ENCODE results near the gene CFDP1.
A peak's percentile ranks its signal among the peaks of the same experiment; 100 is the strongest.

The CFDP1 gene

DNA sequence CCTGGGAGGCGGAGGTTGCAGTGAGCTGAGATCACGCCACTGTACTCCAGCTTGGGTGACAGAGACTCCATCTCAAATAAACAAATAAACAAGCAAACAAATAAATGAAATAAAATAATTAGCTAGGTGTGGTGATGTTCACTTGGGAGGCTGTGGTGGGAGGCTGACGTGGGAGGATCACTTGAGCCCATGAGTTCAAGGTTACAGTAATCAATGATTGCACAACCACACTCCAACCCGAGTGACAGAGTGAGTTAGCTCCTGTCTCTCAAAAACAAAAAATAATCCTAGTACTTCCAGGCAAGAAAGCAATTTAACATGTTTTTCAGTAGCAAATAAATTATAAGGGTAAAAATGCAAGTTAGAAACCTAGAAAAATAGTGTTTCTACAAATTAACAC lies 26.4 kb downstream of the CFDP1 start:
- no peak for DNase-seq (ENCODE audit: low read depth)
- H3K4me3 ChIP-seq (ENCODE audit: control insufficient read depth, low read depth, low read length), result no peak overlapping the region
- TF ChIP-seq, protein P1, sequence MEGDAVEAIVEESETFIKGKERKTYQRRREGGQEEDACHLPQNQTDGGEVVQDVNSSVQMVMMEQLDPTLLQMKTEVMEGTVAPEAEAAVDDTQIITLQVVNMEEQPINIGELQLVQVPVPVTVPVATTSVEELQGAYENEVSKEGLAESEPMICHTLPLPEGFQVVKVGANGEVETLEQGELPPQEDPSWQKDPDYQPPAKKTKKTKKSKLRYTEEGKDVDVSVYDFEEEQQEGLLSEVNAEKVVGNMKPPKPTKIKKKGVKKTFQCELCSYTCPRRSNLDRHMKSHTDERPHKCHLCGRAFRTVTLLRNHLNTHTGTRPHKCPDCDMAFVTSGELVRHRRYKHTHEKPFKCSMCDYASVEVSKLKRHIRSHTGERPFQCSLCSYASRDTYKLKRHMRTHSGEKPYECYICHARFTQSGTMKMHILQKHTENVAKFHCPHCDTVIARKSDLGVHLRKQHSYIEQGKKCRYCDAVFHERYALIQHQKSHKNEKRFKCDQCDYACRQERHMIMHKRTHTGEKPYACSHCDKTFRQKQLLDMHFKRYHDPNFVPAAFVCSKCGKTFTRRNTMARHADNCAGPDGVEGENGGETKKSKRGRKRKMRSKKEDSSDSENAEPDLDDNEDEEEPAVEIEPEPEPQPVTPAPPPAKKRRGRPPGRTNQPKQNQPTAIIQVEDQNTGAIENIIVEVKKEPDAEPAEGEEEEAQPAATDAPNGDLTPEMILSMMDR (IDR thresholded peaks at IDR 0.05; ENCODE audit: control insufficient read depth, insufficient read depth, low read depth, low read length, missing control alignments), result no peak

DNA sequence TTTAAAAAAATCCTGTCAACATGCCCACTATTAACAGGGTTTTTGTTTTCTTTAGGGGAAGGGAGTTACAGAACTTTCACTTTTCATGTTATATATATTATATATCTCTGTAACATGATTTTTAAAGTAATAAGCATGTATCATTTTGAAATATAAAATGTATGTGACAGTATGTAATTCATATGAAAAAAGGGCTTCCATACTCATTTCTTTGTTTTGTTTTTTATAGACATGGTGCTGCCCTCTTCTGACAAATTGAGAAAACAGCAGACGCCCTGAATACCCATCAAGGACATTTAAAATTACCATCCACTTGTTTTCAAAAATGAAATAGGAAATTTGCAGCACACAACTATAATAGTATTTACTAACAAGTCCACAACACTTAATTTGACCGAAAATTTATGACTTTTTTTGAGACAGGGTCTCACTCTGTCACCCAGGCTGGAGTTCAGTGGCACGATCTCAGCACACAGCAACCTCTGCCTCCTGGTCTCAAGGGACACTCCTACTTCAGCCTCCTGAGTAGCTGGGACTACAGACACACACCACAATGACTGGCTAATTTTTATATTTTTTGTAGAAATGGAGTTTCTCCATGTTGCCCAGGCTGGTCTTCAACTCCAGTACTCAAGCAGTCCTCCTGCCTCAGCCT lies 30.4 kb downstream of the CFDP1 start:
- H3K4me3 ChIP-seq (ENCODE audit: control insufficient read depth, low read depth, low read length), result no peak overlapping the region
- no peak for DNase-seq (ENCODE audit: low read depth)
- TF ChIP-seq, protein P1 (IDR thresholded peaks at IDR 0.05; ENCODE audit: control insufficient read depth, insufficient read depth, low read depth, low read length, missing control alignments), result peak; percentile 58

DNA sequence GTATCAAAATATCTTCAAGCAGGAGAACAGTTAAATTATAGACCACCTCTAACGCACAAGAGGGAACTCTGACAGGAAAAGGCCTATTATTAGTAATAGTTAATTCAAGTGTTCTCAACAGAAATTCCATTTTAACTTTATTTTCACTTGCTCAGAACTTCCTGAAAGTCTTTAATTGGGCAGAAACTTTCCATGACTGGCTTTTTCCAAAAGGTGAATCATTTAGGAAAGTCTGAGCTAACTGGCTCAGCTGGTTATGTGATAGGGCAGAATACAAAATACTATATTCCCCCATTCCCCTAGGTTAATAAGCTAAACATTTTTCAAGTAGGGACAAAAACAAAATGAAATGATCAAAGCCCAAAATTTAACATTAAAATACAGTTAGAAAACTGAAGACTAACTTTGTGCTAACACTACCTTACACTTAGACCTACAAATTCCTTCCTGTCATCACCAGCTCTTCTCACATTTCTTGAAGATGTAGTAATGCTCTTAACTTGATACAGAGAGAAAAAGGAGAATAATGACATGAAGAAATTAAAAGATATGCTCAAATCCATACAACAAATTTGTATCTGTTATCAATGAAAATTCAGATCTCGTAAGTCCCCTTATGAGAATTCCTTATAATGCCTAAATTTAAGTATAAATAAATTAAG lies 31.0 kb downstream of the CFDP1 start:
- DNase-seq (ENCODE audit: low read depth), result no peak
- H3K4me3 ChIP-seq (ENCODE audit: control insufficient read depth, low read depth, low read length), result no peak overlapping the region
- TF ChIP-seq, protein P1 (IDR thresholded peaks at IDR 0.05; ENCODE audit: control insufficient read depth, insufficient read depth, low read depth, low read length, missing control alignments), result no peak

DNA sequence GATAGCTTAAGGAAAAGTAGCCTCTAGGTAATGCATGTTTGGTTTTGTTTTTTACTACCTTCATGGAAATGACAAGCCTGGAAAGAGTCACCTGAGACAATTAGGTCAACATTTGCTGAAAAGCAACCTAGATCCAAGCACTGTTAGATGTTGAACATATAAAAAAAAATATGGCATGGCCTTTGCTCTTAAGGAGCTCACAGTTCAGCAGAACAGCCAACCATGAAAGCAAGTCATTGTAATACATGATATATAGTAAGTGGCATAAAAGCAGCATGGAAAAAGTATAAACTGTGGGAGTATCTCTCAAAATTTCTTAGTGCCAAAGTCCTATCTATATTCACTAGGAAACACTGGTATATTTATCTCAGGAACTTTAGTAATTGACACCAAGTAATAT lies 31.6 kb downstream of the CFDP1 start:
- no peak for DNase-seq (ENCODE audit: low read depth)
- TF ChIP-seq, protein P1 (IDR thresholded peaks at IDR 0.05; ENCODE audit: control insufficient read depth, insufficient read depth, low read depth, low read length, missing control alignments), result no peak
- H3K4me3 ChIP-seq (ENCODE audit: control insufficient read depth, low read depth, low read length), result no peak overlapping the region

DNA sequence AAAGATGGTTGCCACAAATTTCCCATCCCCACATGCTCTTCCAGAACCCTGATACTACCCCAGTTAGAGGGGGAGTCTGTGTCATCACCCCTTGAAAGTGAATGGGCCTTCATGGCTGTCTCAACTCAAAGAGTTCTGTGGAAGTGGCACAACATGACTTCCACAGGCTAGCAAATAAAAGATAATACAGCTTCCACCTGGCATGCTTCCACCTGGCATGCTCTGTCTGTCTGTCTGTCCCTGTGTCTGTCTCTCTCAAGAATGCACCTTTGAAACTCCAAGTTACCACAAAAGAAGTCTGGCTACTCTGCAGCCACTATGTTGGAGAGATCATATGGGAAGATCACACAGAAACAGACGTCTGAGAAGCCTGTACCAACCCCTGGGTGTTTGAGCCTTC lies 35.0 kb downstream of the CFDP1 start:
- DNase-seq (ENCODE audit: low read depth), result no peak
- H3K4me3 ChIP-seq (ENCODE audit: control insufficient read depth, low read depth, low read length), result no peak overlapping the region
- TF ChIP-seq, protein P1 (IDR thresholded peaks at IDR 0.05; ENCODE audit: control insufficient read depth, insufficient read depth, low read depth, low read length, missing control alignments), result no peak

DNA sequence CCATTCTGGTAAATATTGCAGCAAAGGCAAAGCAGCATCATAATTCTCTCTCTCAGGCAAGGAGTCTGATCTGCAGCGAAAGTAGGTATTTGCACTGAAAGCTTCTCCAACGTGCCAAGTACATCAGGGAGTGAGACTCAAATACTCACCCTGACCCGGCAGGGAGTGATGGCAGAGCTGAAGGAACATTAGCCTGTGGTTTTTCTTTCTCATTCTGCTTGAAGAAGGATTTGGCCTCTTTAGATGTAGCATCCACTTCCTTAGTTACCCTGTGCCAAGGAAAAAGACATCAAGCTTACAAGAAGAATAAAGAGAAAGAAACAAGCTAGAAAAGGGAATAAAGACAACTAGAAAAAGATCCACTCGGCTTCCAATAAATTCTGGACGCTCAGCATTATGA lies 38.4 kb downstream of the CFDP1 start:
- TF ChIP-seq, protein P1 (IDR thresholded peaks at IDR 0.05; ENCODE audit: control insufficient read depth, insufficient read depth, low read depth, low read length, missing control alignments), result no peak
- no peak for DNase-seq (ENCODE audit: low read depth)
- H3K4me3 ChIP-seq (ENCODE audit: control insufficient read depth, low read depth, low read length), result no peak overlapping the region
